HG02678 (cell line): ENCODE data around the gene MAGI2.

Experiments used
- ATAC-seq: cut with Tn5 transposase; IDR thresholded peaks from one replicate; pipeline ENCODE4 v1.9.1; 2021; ENCODE audit warnings: mild to moderate bottlenecking, moderate library complexity; ENCODE audit not compliant: unreplicated experiment

Gene MAGI2

GRCh38 chr7:78134256-78134655 lies 1319.2 kb downstream of the MAGI2 start:
- no peak for ATAC-seq

GRCh38 chr7:78130446-78131215 lies 1322.8 kb downstream of the MAGI2 start:
- ATAC-seq, result no peak

GRCh38 chr7:78129865-78130264 lies 1323.6 kb downstream of the MAGI2 start:
- no peak for ATAC-seq

- ATAC-seq, result no peak
These were observed 1326.5 kb downstream of the MAGI2 start for GRCh38 chr7:78127009-78127408.

GRCh38 chr7:78125884-78126283 lies 1327.6 kb downstream of the MAGI2 start:
- no peak for ATAC-seq

GRCh38 chr7:78124216-78124615 lies 1329.3 kb downstream of the MAGI2 start:
- ATAC-seq, result no peak

- ATAC-seq, result no peak
These were observed 1331.6 kb downstream of the MAGI2 start for GRCh38 chr7:78121888-78122287.

GRCh38 chr7:78118470-78118869 lies 1335.0 kb downstream of the MAGI2 start:
- ATAC-seq, result no peak

GRCh38 chr7:78115876-78116275 lies 1337.6 kb downstream of the MAGI2 start:
- no peak for ATAC-seq

GRCh38 chr7:78114993-78115392 lies 1338.5 kb downstream of the MAGI2 start:
- ATAC-seq, result no peak

- ATAC-seq, result no peak
These were observed 1341.0 kb downstream of the MAGI2 start for GRCh38 chr7:78112488-78112887.

- ATAC-seq, result no peak
These were observed 1342.1 kb downstream of the MAGI2 start for GRCh38 chr7:78111386-78111785.

- no peak for ATAC-seq
These were observed 1350.0 kb downstream of the MAGI2 start for GRCh38 chr7:78103475-78103874.

GRCh38 chr7:78101076-78101475 lies 1352.4 kb downstream of the MAGI2 start:
- no peak for ATAC-seq

GRCh38 chr7:78099715-78100394 lies 1353.6 kb downstream of the MAGI2 start:
- no peak for ATAC-seq

GRCh38 chr7:78095549-78095948 lies 1357.9 kb downstream of the MAGI2 start:
- no peak for ATAC-seq

- no peak for ATAC-seq
These were observed 1361.1 kb downstream of the MAGI2 start for GRCh38 chr7:78092331-78092730.

- ATAC-seq, result no peak
These were observed 1362.9 kb downstream of the MAGI2 start for GRCh38 chr7:78090616-78091015.

GRCh38 chr7:78083476-78084120 lies 1369.9 kb downstream of the MAGI2 start:
- no peak for ATAC-seq

- no peak for ATAC-seq
These were observed 1370.9 kb downstream of the MAGI2 start for GRCh38 chr7:78082556-78082955.

GRCh38 chr7:78081888-78082287 lies 1371.6 kb downstream of the MAGI2 start:
- ATAC-seq, result no peak

- no peak for ATAC-seq
These were observed 1372.1 kb downstream of the MAGI2 start for GRCh38 chr7:78081344-78081743.
